ENCODE measurements around the gene RND3. TPM values are rescaled to one million over a fixed set of nuclear protein-coding genes. Genes with fewer than 3 reads are reported as not detected.

RND3 gene
- total RNA-seq, 2 donors from 2014 or later, result 27.9 to 119 TPM

- no peak for DNase-seq (ENCODE audit: low spot score)
- no peaks in the 10 kb centered on the region for H3K36me3 ChIP-seq
- ATAC-seq (ENCODE audit: insufficient number of reproducible peaks, low FRiP score, low read depth), result no peak
- no peaks in the 10 kb centered on the region for H3K27me3 ChIP-seq (replicated peaks; ENCODE audit: insufficient read depth)
- H3K4me1 ChIP-seq (ENCODE audit: control insufficient read depth in 1 of 2, low read depth in 2 of 2), result no peaks in the 10 kb centered on the region
- H3K9me3 ChIP-seq, result no peaks in the 10 kb centered on the region
- H3K27ac ChIP-seq, result no peak overlapping the region
- TF ChIP-seq, protein P1, sequence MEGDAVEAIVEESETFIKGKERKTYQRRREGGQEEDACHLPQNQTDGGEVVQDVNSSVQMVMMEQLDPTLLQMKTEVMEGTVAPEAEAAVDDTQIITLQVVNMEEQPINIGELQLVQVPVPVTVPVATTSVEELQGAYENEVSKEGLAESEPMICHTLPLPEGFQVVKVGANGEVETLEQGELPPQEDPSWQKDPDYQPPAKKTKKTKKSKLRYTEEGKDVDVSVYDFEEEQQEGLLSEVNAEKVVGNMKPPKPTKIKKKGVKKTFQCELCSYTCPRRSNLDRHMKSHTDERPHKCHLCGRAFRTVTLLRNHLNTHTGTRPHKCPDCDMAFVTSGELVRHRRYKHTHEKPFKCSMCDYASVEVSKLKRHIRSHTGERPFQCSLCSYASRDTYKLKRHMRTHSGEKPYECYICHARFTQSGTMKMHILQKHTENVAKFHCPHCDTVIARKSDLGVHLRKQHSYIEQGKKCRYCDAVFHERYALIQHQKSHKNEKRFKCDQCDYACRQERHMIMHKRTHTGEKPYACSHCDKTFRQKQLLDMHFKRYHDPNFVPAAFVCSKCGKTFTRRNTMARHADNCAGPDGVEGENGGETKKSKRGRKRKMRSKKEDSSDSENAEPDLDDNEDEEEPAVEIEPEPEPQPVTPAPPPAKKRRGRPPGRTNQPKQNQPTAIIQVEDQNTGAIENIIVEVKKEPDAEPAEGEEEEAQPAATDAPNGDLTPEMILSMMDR (IDR thresholded peaks at IDR 0.05), result no peak
- H3K4me3 ChIP-seq, result no peak overlapping the region
Observed at GRCh38 chr2:150507071-150507470, 19.6 kb upstream of the RND3 start.

DNA sequence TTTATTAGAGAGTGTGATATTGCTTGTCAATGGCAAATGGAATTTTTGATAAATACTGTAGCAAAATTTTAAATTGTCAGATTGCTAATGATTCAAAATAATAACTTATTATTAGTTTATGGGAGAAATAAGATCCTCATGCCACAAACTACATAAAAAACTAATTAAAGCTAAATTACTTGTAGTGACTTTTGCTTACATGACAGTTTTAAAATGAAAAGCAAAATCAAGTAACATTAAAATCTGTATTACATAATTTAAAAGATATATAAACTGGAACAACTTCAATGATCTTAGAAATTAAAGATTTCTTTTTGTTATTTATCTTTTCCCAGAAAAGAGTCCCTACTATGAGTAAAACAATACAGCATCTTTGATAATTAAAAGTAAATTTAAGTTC lies 17.7 kb upstream of the RND3 start:
- H3K4me3 ChIP-seq, result no peak overlapping the region
- TF ChIP-seq, protein P1 (IDR thresholded peaks at IDR 0.05), result no peak
- no peaks in the 10 kb centered on the region for H3K36me3 ChIP-seq
- ATAC-seq (ENCODE audit: insufficient number of reproducible peaks, low FRiP score, low read depth) (no peak), DNase-seq (ENCODE audit: low spot score) (no peak)
- H3K27ac ChIP-seq, result no peak overlapping the region
- H3K27me3 ChIP-seq (replicated peaks; ENCODE audit: insufficient read depth), result no peaks in the 10 kb centered on the region
- H3K4me1 ChIP-seq (ENCODE audit: control insufficient read depth in 1 of 2, low read depth in 2 of 2), result no peaks in the 10 kb centered on the region
- H3K9me3 ChIP-seq, result no peaks in the 10 kb centered on the region

GRCh38 chr2:150495993-150496627 lies 8.6 kb upstream of the RND3 start:
- Histone ChIP-seq H3K36me3 (no peaks in the 10 kb centered on the region), H3K4me3 (no peak overlapping the region), H3K27me3 (replicated peaks; ENCODE audit: insufficient read depth) (no peaks in the 10 kb centered on the region), H3K4me1 (ENCODE audit: control insufficient read depth in 1 of 2, low read depth in 2 of 2) (no peaks in the 10 kb centered on the region), H3K9me3 (no peaks in the 10 kb centered on the region), H3K27ac (no peak overlapping the region)
- TF ChIP-seq, protein P1 (IDR thresholded peaks at IDR 0.05), result no peak
- DNase-seq (ENCODE audit: low spot score), result no peak
- ATAC-seq (ENCODE audit: insufficient number of reproducible peaks, low FRiP score, low read depth), result no peak

- TF ChIP-seq, protein P1 (IDR thresholded peaks at IDR 0.05), result no peak
- DNase-seq (ENCODE audit: low spot score) (no peak), ATAC-seq (ENCODE audit: insufficient number of reproducible peaks, low FRiP score, low read depth) (no peak)
Observed at GRCh38 chr2:150495001-150495400, 7.5 kb upstream of the RND3 start.

DNA sequence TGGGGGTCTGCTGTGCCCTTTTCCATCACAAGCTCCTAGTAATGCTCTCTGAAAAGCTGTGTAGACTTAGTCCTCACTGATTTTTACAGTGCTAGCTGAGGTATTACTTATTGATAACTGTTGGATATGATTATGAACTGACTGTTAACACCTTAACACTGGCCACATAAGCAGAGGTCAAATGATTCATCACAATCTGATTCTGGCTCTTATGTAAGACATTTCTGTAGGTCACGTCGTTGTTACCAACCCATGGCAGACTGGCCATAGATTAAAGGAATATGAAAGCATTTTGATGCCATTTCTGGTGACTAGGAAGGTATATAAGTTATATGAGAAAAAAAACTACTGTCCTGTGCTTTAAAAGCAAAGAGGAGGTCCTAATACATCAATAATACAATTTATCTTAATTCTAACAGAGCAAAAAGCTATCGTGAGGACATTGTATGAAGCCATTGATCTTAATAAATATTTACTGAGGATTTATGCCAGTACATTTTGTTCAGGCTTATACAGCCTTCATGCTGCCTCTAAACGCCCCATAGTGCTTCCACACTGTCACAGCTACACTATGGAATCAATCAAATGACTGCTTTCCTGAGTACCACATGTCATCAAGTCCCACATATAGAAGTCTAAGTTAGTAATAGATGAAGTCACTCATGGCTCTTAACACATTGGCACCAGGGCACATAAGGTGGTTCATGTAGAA lies 6.9 kb upstream of the RND3 start:
- H3K4me1 ChIP-seq (ENCODE audit: control insufficient read depth in 1 of 2, low read depth in 2 of 2), result no peaks in the 10 kb centered on the region
- no peaks in the 10 kb centered on the region for H3K27me3 ChIP-seq (replicated peaks; ENCODE audit: insufficient read depth)
- H3K4me3 ChIP-seq, result no peak overlapping the region
- ATAC-seq (ENCODE audit: insufficient number of reproducible peaks, low FRiP score, low read depth) (no peak), DNase-seq (ENCODE audit: low spot score) (no peak)
- H3K36me3 ChIP-seq, result no peaks in the 10 kb centered on the region
- no peaks in the 10 kb centered on the region for H3K9me3 ChIP-seq
- TF ChIP-seq, protein P1 (IDR thresholded peaks at IDR 0.05), result no peak
- no peak overlapping the region for H3K27ac ChIP-seq

More at GRCh38 chr2:150495001-150495400, 7.5 kb upstream of the RND3 start:
- Histone ChIP-seq H3K27ac (no peak overlapping the region), H3K9me3 (no peaks in the 10 kb centered on the region), H3K4me1 (ENCODE audit: control insufficient read depth in 1 of 2, low read depth in 2 of 2) (no peaks in the 10 kb centered on the region), H3K36me3 (no peaks in the 10 kb centered on the region), H3K27me3 (replicated peaks; ENCODE audit: insufficient read depth) (no peaks in the 10 kb centered on the region), H3K4me3 (no peak overlapping the region)
